ENCODE results near the gene SPTSSA.
"Not testable (repeated sequence)": the region's sequence is repeated elsewhere in the genome, so short reads cannot be mapped to it uniquely, and the experiment has no call there.

SPTSSA gene

GRCh38 chr14:34470319-34470718 lies 8.3 kb upstream of the SPTSSA start:
- no peak for DNase-seq

GRCh38 chr14:34466691-34467090 lies 4.7 kb upstream of the SPTSSA start:
- no peak for DNase-seq

- no peak for DNase-seq
Measured at GRCh38 chr14:34465069-34465859, 3.2 kb upstream of the SPTSSA start.

- DNase-seq: no peak
Measured at GRCh38 chr14:34463598-34463961, 1.5 kb upstream of the SPTSSA start.

GRCh38 chr14:34461334-34462131 lies 507 bp downstream of the SPTSSA start:
- peak; percentile 6 for DNase-seq

- DNase-seq: no peak
Measured at GRCh38 chr14:34460841-34461240, 1.2 kb downstream of the SPTSSA start.

GRCh38 chr14:34460295-34460694 lies 1.7 kb downstream of the SPTSSA start:
- DNase-seq: no peak

GRCh38 chr14:34457186-34457585 lies 4.9 kb downstream of the SPTSSA start:
- no peak for DNase-seq

GRCh38 chr14:34453226-34453625 lies 8.8 kb downstream of the SPTSSA start:
- no peak for DNase-seq

- DNase-seq: no peak
Measured at GRCh38 chr14:34452258-34452822, 9.7 kb downstream of the SPTSSA start.

- no peak for DNase-seq
Measured at GRCh38 chr14:34450958-34451357, 11.1 kb downstream of the SPTSSA start.

GRCh38 chr14:34450542-34450915 lies 11.5 kb downstream of the SPTSSA start:
- no peak for DNase-seq

GRCh38 chr14:34449819-34450541 lies 12.1 kb downstream of the SPTSSA start:
- no peak for DNase-seq

- no peak for DNase-seq
Measured at GRCh38 chr14:34439090-34439489, 22.9 kb downstream of the SPTSSA start.

GRCh38 chr14:34438438-34438837 lies 23.6 kb downstream of the SPTSSA start:
- DNase-seq: no peak

GRCh38 chr14:34437729-34438080 lies 24.3 kb downstream of the SPTSSA start:
- no peak for DNase-seq

GRCh38 chr14:34436960-34437728 lies 24.9 kb downstream of the SPTSSA start:
- no peak for DNase-seq

GRCh38 chr14:34436118-34436905 lies 25.7 kb downstream of the SPTSSA start:
- DNase-seq: no peak

- DNase-seq: no peak
Measured at GRCh38 chr14:34433957-34434356, 28.1 kb downstream of the SPTSSA start.

GRCh38 chr14:34428102-34428466 lies 34.0 kb downstream of the SPTSSA start:
- not testable (repeated sequence) for DNase-seq

Data from CD4-positive, alpha-beta T cell treated with Interferon gamma for 1 hour (primary cell).